GM12878 (cell line): ENCODE data around the gene STEAP3.

Source experiments
- EED ChIP-seq: sonication (generic); IDR thresholded peaks from 2 replicates; pipeline ENCODE4 v1.6.1; 2016; ENCODE audit warnings: antibody characterized with exemption, low read depth
- JUND ChIP-seq: IDR thresholded peaks from 2 replicates; pipeline ENCODE4 v1.6.1; 2012; ENCODE audit warnings: low read depth, mild to moderate bottlenecking, low read length, improper control_type of control experiment, moderate library complexity
- NFIC ChIP-seq: IDR thresholded peaks from 2 replicates; pipeline ENCODE4 v1.6.1; 2012; ENCODE audit warnings: low read depth, mild to moderate bottlenecking, inconsistent platforms, low read length, moderate library complexity
- PML ChIP-seq: IDR thresholded peaks from 2 replicates; pipeline ENCODE4 v1.6.1; 2012; ENCODE audit warnings: low read length, inconsistent platforms
- POLR2AphosphoS2 ChIP-seq: IDR thresholded peaks from 2 replicates; pipeline ENCODE4 v1.6.1; 2011; ENCODE audit warnings: low read depth, mild to moderate bottlenecking, low read length, improper control_type of control experiment, moderate library complexity
- POLR2AphosphoS5 ChIP-seq: IDR thresholded peaks from 2 replicates; pipeline ENCODE4 v1.6.1; 2011; ENCODE audit warnings: mild to moderate bottlenecking, low read length, inconsistent platforms
- RELA ChIP-seq: fragments of 450-650 bp; IDR thresholded peaks from 2 replicates; pipeline ENCODE4 v1.8.0; 2014; ENCODE audit warnings: borderline replicate concordance; ENCODE audit not compliant: partially characterized antibody
- SUZ12 ChIP-seq: fragments of 200-600 bp; sonication (generic); IDR thresholded peaks from one replicate; pipeline ENCODE4 v1.6.1; 2018; ENCODE audit warnings: antibody characterized with exemption, mild to moderate bottlenecking; ENCODE audit not compliant: unreplicated experiment
- TF ChIP-seq, protein P1 (sequence below), 3 experiments: IDR thresholded peaks in 2 of 3; conservative IDR thresholded peaks in 1 of 3; 2 replicates each; pipeline ENCODE4 v1.5.1; 2011; ENCODE audit warnings: low read depth in 3 of 3, low read length in 3 of 3, mild to moderate bottlenecking in 3 of 3, control low read depth in 2 of 3, moderate library complexity in 2 of 3, inconsistent platforms in 1 of 3, mixed read lengths in 1 of 3; ENCODE audit not compliant: control insufficient read depth in 2 of 3, insufficient read depth in 1 of 3; ENCODE audit errors: extremely low read depth in 1 of 3

- TF ChIP-seq EED (no peak), NFIC (no peak), PML (no peak), JUND (no peak), SUZ12 (no peak), RELA (no peak), POLR2AphosphoS5 (no peak), POLR2AphosphoS2 (no peak)
- TF ChIP-seq, protein P1, sequence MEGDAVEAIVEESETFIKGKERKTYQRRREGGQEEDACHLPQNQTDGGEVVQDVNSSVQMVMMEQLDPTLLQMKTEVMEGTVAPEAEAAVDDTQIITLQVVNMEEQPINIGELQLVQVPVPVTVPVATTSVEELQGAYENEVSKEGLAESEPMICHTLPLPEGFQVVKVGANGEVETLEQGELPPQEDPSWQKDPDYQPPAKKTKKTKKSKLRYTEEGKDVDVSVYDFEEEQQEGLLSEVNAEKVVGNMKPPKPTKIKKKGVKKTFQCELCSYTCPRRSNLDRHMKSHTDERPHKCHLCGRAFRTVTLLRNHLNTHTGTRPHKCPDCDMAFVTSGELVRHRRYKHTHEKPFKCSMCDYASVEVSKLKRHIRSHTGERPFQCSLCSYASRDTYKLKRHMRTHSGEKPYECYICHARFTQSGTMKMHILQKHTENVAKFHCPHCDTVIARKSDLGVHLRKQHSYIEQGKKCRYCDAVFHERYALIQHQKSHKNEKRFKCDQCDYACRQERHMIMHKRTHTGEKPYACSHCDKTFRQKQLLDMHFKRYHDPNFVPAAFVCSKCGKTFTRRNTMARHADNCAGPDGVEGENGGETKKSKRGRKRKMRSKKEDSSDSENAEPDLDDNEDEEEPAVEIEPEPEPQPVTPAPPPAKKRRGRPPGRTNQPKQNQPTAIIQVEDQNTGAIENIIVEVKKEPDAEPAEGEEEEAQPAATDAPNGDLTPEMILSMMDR (IDR thresholded peaks at IDR 0.05 in 2 of 3, conservative IDR thresholded peaks at IDR 0.05 in 1 of 3; ENCODE audit: control insufficient read depth in 2 of 3, extremely low read depth in 1 of 3, insufficient read depth in 1 of 3, low read depth in 3 of 3, low read length in 3 of 3): no peak
These were observed 23.5 kb downstream of the STEAP3 start for GRCh38 chr2:119246884-119247843.
